Measurements from ENCODE around the gene ATG4A.

Gene ATG4A

DNA sequence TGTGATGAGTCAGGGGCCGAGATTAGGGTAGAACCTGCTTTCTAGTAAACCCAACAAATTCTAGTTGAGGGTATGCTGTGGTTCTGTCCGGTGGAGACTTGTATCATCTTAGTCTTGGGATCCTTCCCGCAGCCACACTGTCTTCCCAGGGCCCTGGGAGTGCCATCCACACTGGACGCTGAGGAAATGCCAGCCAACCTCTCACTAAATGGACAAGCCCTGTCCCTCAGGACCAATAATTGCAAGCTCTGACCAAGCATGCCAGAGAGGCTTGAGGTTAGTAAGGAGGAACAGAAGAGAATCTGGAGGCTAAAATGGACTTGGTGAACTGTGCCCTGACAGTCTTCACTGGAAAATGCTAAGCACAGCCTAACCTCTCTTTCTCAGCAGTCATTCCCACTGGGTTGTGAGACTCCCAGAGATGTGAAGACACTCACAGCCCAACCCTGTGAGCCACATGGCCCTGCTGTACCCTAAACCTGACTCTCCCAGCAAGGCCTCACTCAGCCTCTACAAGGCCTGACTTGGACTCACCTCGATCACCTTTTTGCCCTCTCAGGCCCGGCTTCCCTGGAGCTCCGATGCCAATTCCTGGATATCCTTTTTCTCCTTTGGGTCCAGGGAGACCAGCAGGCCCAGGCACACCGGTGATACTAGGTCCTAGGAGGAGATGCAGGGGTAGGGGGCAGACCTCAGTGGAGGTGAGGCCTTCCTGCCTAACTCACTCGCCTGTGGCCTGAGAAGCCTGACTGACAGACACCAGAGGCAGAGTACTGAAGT, 77.6 kb downstream of the ATG4A start:
- DNase-seq (ENCODE audit: low read depth) = no peak

DNA sequence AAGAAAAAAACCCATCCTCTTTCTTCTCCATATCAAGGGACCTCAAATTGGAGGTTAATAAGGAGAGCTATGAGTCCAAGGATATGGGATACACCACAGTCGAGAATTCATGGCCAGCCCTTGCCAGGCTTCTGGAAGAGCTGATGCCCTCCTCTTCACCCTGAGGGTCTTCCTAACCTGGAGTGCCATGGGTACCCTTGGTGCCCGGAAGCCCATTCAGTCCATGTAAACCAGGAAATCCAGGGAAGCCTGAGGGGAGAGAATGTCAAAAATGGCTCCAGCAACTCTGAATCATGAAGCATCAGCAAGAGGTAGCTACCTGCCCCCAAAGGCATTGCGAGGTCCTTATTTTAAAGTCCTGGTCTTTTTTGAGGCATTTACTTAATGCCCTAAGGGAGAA, 78.2 kb downstream of the ATG4A start:
- no peak for DNase-seq (ENCODE audit: low read depth)

DNA sequence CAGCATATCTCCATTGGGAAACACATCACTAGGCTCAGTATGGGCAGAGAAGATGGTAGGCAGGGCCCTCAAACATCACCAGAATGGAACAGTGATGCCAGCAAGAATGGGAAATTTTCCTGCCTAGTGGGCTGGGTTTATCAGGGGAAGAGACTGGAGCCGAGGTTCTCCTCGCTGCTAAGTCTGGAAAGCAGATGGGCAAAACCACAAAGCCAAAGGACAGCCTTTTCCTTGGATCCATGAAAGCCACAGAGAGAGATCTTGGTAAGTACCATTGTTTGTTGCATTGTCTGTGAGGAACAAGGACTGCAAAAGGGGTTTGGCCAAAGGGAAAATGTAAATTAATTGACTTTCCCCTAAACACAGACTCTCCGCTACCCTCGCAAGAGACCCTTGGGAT, 80.1 kb downstream of the ATG4A start:
- DNase-seq (ENCODE audit: low read depth) = no peak

- no peak for DNase-seq (ENCODE audit: low read depth)
These were observed 82.3 kb downstream of the ATG4A start for GRCh38 chrX:108173874-108174273.

GRCh38 chrX:108177351-108178142, 86.0 kb downstream of the ATG4A start:
- DNase-seq (ENCODE audit: low read depth) = no peak

- no peak for DNase-seq (ENCODE audit: low read depth)
These were observed 86.5 kb downstream of the ATG4A start for GRCh38 chrX:108178143-108178498.

GRCh38 chrX:108186811-108187210, 95.2 kb downstream of the ATG4A start:
- DNase-seq (ENCODE audit: low read depth) = no peak

DNA sequence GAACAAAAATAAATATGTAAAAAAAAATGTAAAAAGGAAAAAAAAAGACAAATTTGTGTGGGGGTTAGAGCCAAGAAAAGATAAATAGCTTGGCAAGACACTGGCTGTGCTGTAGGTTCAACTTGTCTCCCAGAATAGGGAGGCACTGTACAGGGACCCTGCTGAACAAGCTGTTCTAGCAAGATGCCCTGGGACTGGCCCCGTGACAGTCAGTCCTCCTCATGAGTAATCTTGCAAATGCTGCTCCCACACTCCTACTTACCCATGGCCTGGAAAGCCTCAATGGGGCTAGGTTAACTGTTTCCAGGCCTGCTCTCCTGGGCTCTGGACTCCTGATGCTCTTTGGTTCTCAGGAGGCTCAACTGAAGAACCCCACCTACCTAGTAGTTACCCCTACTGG, 106.8 kb downstream of the ATG4A start:
- DNase-seq (ENCODE audit: low read depth) = no peak

DNA sequence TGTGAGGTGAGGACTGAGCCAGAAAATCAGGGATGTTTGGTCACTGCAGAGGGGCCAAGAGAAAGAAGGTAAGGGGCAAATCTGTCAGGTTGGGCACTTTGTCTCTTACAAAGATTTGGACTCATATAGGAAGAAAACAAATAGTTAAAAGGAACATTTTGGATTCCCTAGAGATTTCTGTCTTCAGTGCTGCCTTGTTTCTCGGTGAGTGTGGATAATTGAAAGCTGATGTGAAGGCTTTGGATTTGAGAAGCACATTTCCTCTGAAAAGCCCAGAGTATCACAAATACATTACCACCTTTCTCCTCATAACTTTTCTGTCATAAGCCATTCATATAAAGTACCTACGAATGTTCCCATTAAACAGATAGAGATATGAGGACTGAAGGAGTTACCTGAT, 107.5 kb downstream of the ATG4A start:
- no peak for DNase-seq (ENCODE audit: low read depth)

- no peak for DNase-seq (ENCODE audit: low read depth)
These were observed 108.1 kb downstream of the ATG4A start for GRCh38 chrX:108199691-108200090.

- no peak for DNase-seq (ENCODE audit: low read depth)
These were observed 112.0 kb downstream of the ATG4A start for GRCh38 chrX:108203540-108203939.
